Heart right ventricle (tissue), 16 donors: ENCODE measurements around the gene FHOD3. TPM values are rescaled to one million over a fixed set of nuclear protein-coding genes. Genes with fewer than 3 reads are reported as not detected.
A peak's percentile ranks its signal among the peaks of the same experiment; 100 is the strongest.

Source experiments
- ATAC-seq, 8 donors: fragments of 200-7000 bp; cut with Tn5 transposase; one replicate each; pipeline ENCODE4 v1.9.1; 2020; ENCODE audit warnings: mild to moderate bottlenecking in 8 of 8, moderate library complexity in 8 of 8, moderate number of reproducible peaks in 1 of 8
- DNase-seq, 2 donors: peaks; one replicate each; pipeline ENCODE4 v3.0.0-alpha.2; 2020
- H3K27ac ChIP-seq, 10 donors: fragments of 200-600 bp; sonication (generic) in 2 of 10; one replicate each; pipeline versions ENCODE4 v1.5.0 to v1.8.0; 2020 to 2022; ENCODE audit warnings: mild to moderate bottlenecking in 3 of 10
- H3K27me3 ChIP-seq, 7 donors: fragments of 200-600 bp; one replicate each; pipeline ENCODE4 v1.8.0; 2021 to 2022; ENCODE audit warnings: mild to moderate bottlenecking in 2 of 7
- H3K36me3 ChIP-seq, 9 donors: fragments of 200-600 bp; sonication (generic) in 1 of 9; one replicate each; pipeline versions ENCODE4 v1.5.0 to v1.8.0; 2020 to 2022; ENCODE audit warnings: mild to moderate bottlenecking in 2 of 9
- H3K4me1 ChIP-seq, 9 donors: fragments of 200-600 bp; sonication (generic) in 1 of 9; one replicate each; pipeline versions ENCODE4 v1.5.0 to v1.8.0; 2020 to 2022; ENCODE audit warnings: mild to moderate bottlenecking in 4 of 9
- H3K4me3 ChIP-seq, 10 donors: fragments of 200-600 bp; sonication (generic) in 2 of 10; one replicate each; pipeline versions ENCODE4 v1.5.0 to v1.8.0; 2020 to 2022; ENCODE audit warnings: mild to moderate bottlenecking in 7 of 10, moderate library complexity in 2 of 10
- H3K9me3 ChIP-seq, 11 donors: fragments of 200-600 bp in 10 of 11; sonication (generic) in 2 of 11; one replicate each; pipeline versions ENCODE4 v1.5.0 to v1.8.0; 2013 to 2022; ENCODE audit warnings: mild to moderate bottlenecking in 2 of 11, control low read depth in 1 of 11, moderate library complexity in 1 of 11
- WGBS, 2 donors: extraction: QIAGEN DNeasy Blood & Tissue Kit; methylation state at CpG; one replicate each; pipeline ENCODE4 v1.1.7; 2013; ENCODE audit warnings: inconsistent platforms in 1 of 2; 5-methylcytosine and 5-hydroxymethylcytosine counted together
- intact Hi-C, 10 donors: fragments of 100-400 bp; cut with DNase I; formaldehyde crosslinking; loops; one replicate each; pipeline versions ENCODE4 v1.11.1 to v1.14.2; 2022
- polyA plus RNA-seq, 2 donors: library from polyadenylated mRNA; stranded (reverse); fragments of 200-250 nt; gene quantifications; one replicate each; pipeline ENCODE4 v1.2.3, GENCODE V29; 2013
- total RNA-seq, 10 donors: library from RNA; stranded (reverse); fragmentation: NEBNext Ultra II Directional in 3 of 10; extraction: Animal tissue kit (Norgen Biotek cat#: 25700) in 3 of 10; gene quantifications; one replicate each; pipeline versions ENCODE4 v1.2.1 to v1.2.4, GENCODE V29; 2021 to 2023
- TF ChIP-seq, protein P1 (sequence below), 9 donors: fragments of 200-600 bp; sonication (generic) in 2 of 9; IDR thresholded peaks; one replicate each; pipeline versions ENCODE4 v1.5.0 to v1.8.0; 2021 to 2022; ENCODE audit warnings: antibody characterized with exemption in 9 of 9, mild to moderate bottlenecking in 5 of 9, moderate library complexity in 1 of 9
- donor health status: Arrhythmogenic right ventricular cardiomyopathy.
- donor health status: ischemic (EF 13 %, LVEDD 7.1; RV severe dilation, severe dysfunction).
- donor health status: healthy with polysubstance abuse.
- donor health status: DM: no; HTN: yes; CAD: no.
- donor health status: DM: no; HTN: no; CAD: no.
- donor health status: ischemic (EF 25% LVEDD 6.9; RV normal size, moderate dysfunction).
- donor health status: ischemic (EF 25% LVEDD 5.7; RV mildly dilated, moderate dysfunction).
- donor health status: healthy.
- donor health status: DM: yes; HTN: yes; CAD: no.
- donor health status: Ischemic cardiomyopathy.
- donor health status: ischemic (EF 35%, LVEDD 5.7; RV mildly dilated, moderate dysfunction).
- donor health status: nonischemic (EF 11% LVEDD 7.7; RV severe dilation, severe dysfunction).
- donor health status: DM: yes; HTN: yes; CAD: no.
- donor health status: PGD.
- donor health status: ischemic (EF 29% LVEDD 5.4; RV normal size, mild dysfunction).
- donor health status: nonischemic (EF 23%, LVEDD 6.1; RV moderate dilation, normal function).

FHOD3 gene
- total and polyA plus RNA-seq, 12 donors: 81.8 to 484 (median 356) TPM

DNA sequence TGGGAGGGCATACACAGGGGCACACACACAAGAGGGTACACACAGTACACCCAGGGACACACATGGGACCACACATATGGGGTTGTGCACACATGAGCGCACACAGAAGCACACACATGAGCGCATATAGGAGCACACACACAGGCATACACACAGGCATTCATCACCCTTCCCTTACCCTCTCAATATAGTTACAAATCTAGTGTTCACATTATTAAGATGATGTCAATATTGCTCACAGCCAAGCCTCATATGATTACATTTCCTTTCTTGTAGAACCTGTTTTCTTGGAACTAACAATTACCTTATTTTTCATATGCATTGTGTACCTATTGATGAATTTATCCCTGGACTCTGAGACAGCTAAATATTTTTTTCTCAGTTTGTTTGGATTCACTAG lies 156.7 kb downstream of the FHOD3 start:
- Histone ChIP-seq H3K9me3 (no peaks in the 10 kb centered on the region), H3K27ac (no peak overlapping the region), H3K27me3 (no peaks in the 10 kb centered on the region), H3K4me1 (peaks cover 4 to 91% (median 41%) of the 10 kb centered on the region in 9 donors), H3K36me3 (no peaks in the 10 kb centered on the region), H3K4me3 (no peak overlapping the region)
- intact Hi-C loops: no loop called here
- TF ChIP-seq, protein P1, sequence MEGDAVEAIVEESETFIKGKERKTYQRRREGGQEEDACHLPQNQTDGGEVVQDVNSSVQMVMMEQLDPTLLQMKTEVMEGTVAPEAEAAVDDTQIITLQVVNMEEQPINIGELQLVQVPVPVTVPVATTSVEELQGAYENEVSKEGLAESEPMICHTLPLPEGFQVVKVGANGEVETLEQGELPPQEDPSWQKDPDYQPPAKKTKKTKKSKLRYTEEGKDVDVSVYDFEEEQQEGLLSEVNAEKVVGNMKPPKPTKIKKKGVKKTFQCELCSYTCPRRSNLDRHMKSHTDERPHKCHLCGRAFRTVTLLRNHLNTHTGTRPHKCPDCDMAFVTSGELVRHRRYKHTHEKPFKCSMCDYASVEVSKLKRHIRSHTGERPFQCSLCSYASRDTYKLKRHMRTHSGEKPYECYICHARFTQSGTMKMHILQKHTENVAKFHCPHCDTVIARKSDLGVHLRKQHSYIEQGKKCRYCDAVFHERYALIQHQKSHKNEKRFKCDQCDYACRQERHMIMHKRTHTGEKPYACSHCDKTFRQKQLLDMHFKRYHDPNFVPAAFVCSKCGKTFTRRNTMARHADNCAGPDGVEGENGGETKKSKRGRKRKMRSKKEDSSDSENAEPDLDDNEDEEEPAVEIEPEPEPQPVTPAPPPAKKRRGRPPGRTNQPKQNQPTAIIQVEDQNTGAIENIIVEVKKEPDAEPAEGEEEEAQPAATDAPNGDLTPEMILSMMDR (IDR thresholded peaks at IDR 0.05): no peak
- DNase-seq (no peak), ATAC-seq (no peak)
- WGBS, 2 donors: 97 to 100% methylated on average over 2 of the region's 2 CpGs

DNA sequence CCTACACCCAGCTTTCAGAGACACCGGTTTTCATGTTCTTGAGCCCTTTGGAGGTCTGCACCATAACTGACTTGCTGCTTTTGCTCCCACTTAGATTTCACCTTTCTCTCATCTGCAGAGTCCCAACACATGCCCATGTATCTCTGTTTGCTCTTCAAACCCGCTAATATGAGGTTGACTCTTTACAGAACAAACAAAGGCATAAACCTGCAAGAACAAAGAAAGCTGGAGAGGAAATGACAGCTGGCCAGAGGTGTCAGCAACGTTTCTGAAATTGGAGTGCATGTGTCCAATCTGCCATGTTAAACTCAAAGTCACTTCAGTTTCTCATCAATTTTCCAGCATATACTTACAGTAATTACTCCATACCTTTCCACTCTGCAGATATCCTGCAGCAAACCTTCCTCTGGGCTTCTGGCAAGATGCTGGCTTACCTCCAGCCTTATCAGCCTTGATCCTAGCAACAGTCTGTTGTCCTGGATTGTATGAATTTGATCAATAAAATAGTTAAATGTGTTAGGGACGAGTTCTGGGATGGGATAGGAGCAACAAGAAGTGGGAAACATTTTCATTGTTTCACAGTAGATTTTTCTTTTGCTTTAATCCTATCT lies 157.4 kb downstream of the FHOD3 start:
- Histone ChIP-seq H3K9me3 (no peaks in the 10 kb centered on the region), H3K36me3 (no peaks in the 10 kb centered on the region), H3K4me1 (peaks cover 4 to 90% (median 41%) of the 10 kb centered on the region in 9 donors), H3K27me3 (no peaks in the 10 kb centered on the region), H3K27ac (peak overlapping the region in 3 of 10 donors; percentile 11 to 68 (median 16)), H3K4me3 (no peak overlapping the region)
- TF ChIP-seq, protein P1 (IDR thresholded peaks at IDR 0.05): no peak
- no peak for ATAC-seq
- DNase-seq: no peak
- 49 to 53% methylated on average over 4 of the region's 4 CpGs for WGBS, 2 donors
- intact Hi-C loops: no loop called here

- WGBS, 2 donors: 74 to 84% methylated on average over 4 of the region's 4 CpGs
- TF ChIP-seq, protein P1 (IDR thresholded peaks at IDR 0.05): no peak
- no peaks in the 10 kb centered on the region for H3K36me3 ChIP-seq
- no peak for DNase-seq
- peak overlapping the region in 5 of 10 donors; percentile 68 to 90 (median 88) for H3K27ac ChIP-seq
- peaks cover 4 to 89% (median 38%) of the 10 kb centered on the region in 9 donors for H3K4me1 ChIP-seq
- intact Hi-C loops: no loop called here
- H3K27me3 ChIP-seq: no peaks in the 10 kb centered on the region
- H3K9me3 ChIP-seq: no peaks in the 10 kb centered on the region
- H3K4me3 ChIP-seq: no peak overlapping the region
- ATAC-seq: no peak
Measured at GRCh38 chr18:36455931-36456330, 158.4 kb downstream of the FHOD3 start.

DNA sequence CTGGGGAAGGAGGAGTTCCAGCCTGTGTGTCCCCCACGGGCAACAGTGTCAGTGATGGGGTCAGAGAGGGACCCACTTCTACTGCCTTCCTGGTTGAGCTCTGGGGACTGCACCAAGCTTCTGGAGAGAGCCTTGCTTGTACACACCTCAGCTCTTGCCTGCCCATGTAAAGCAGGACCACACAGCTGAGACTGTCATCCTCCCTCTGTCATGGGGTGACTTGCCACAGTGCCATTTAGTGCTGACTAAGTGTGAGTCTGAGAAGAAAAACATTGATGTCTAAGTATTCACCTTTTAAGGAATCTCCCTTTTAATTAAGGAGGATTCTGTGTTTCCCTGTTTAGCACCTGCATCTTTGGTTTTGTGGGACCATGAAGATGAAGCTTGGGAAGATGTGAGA lies 159.1 kb downstream of the FHOD3 start:
- 58 to 69% methylated on average over 1 of the region's 1 CpG for WGBS, 2 donors
- DNase-seq: no peak
- Histone ChIP-seq H3K9me3 (no peaks in the 10 kb centered on the region), H3K27ac (peak overlapping the region in 8 of 10 donors; percentile 68 to 90 (median 84)), H3K4me3 (no peak overlapping the region), H3K27me3 (no peaks in the 10 kb centered on the region), H3K36me3 (no peaks in the 10 kb centered on the region), H3K4me1 (peaks cover 4 to 87% (median 38%) of the 10 kb centered on the region in 9 donors)
- intact Hi-C loops: no loop called here
- TF ChIP-seq, protein P1 (IDR thresholded peaks at IDR 0.05): no peak
- ATAC-seq: peak in 2 of 8 donors; percentile 8 to 14
